ENCODE measurements around the gene MS4A4A.

The MS4A4A gene

DNA sequence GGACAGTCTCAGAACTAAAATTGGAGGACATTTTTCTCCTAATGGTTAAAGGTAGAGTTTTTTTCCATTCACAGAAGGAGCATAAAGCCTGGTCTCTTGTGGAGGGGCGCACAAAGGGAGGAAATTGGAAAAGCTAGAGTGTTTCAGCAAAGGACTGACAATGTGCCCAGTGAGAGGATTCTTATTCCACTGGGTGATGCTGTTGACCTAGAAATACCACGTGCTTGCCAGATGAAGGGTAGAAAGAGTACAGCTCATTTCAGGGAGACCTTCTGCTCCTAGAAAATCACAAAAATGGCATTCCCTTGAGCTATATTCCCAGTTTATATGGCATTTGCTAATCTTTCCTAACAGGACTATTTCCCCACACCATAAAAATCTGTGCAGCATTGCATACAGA lies 67.7 kb downstream of the MS4A4A start:
- no peak for DNase-seq (ENCODE audit: low read depth in 2 of 2)

GRCh38 chr11:60349990-60350389 lies 69.5 kb downstream of the MS4A4A start:
- DNase-seq (ENCODE audit: low read depth in 2 of 2): no peak

GRCh38 chr11:60357771-60358170 lies 77.3 kb downstream of the MS4A4A start:
- DNase-seq (ENCODE audit: low read depth in 2 of 2): no peak
